Smooth muscle cell (in vitro differentiated cells): ENCODE results near the gene ATXN2. TPM values are rescaled to one million over a fixed set of nuclear protein-coding genes. Genes with fewer than 3 reads are reported as not detected.
"Not testable (repeated sequence)": the region's sequence is repeated elsewhere in the genome, so short reads cannot be mapped to it uniquely, and the experiment has no call there.

Experiments used
- DNase-seq: peaks from one replicate; lab custom pipeline; 2025; ENCODE audit not compliant: unreplicated experiment; lab: John Stamatoyannopoulos, UW
- H2AFZ ChIP-seq: fragments of 200-600 bp; sonication (generic); 2 replicates; pipeline ENCODE4 v1.6.0; 2016; ENCODE audit warnings: antibody characterized with exemption, low read depth, mild to moderate bottlenecking
- H3F3A ChIP-seq: fragments of 200-600 bp; sonication (generic); 2 replicates; pipeline ENCODE4 v1.6.0; 2017; ENCODE audit warnings: antibody characterized with exemption, low read depth
- H3K27ac ChIP-seq: fragments of 200-600 bp; sonication (generic); 2 replicates; pipeline ENCODE4 v1.5.1; 2016; ENCODE audit warnings: low read depth, mild to moderate bottlenecking
- H3K27me3 ChIP-seq: fragments of 200-600 bp; sonication (generic); 2 replicates; pipeline ENCODE4 v1.6.1; 2016; ENCODE audit warnings: low read depth, mild to moderate bottlenecking
- H3K36me3 ChIP-seq: fragments of 200-600 bp; sonication (generic); 2 replicates; pipeline ENCODE4 v1.5.1; 2016; ENCODE audit warnings: low read depth
- H3K4me1 ChIP-seq: fragments of 200-600 bp; sonication (generic); 2 replicates; pipeline ENCODE4 v1.5.1; 2016; ENCODE audit warnings: low read depth
- H3K4me2 ChIP-seq: fragments of 200-600 bp; sonication (generic); 2 replicates; pipeline ENCODE4 v1.6.0; 2016; ENCODE audit warnings: mild to moderate bottlenecking
- H3K4me3 ChIP-seq: fragments of 200-600 bp; sonication (generic); 2 replicates; pipeline ENCODE4 v1.5.1; 2016; ENCODE audit warnings: mild to moderate bottlenecking
- H3K79me2 ChIP-seq: fragments of 200-600 bp; sonication (generic); 2 replicates; pipeline ENCODE4 v1.6.0; 2016; ENCODE audit warnings: low read depth, mild to moderate bottlenecking
- H3K9ac ChIP-seq: fragments of 200-600 bp; sonication (generic); 2 replicates; pipeline ENCODE4 v1.6.0; 2016; ENCODE audit warnings: low read depth
- H3K9me3 ChIP-seq: fragments of 200-600 bp; sonication (generic); replicated peaks from 2 replicates; pipeline ENCODE4 v1.5.1; 2016; ENCODE audit warnings: low read depth
- H4K20me1 ChIP-seq: fragments of 200-600 bp; sonication (generic); 2 replicates; pipeline ENCODE4 v1.6.0; 2016; ENCODE audit warnings: low read depth
- CTCF ChIP-seq: fragments of 200-600 bp; sonication (generic); IDR thresholded peaks from 2 replicates; pipeline ENCODE4 v1.5.1; 2017; ENCODE audit warnings: borderline replicate concordance, mild to moderate bottlenecking, antibody characterized with exemption; ENCODE audit not compliant: insufficient read depth, poor library complexity, severe bottlenecking
- WGBS: methylation state at CpG from one replicate; pipeline ENCODE4 v1.1.7; 2016; ENCODE audit warnings: low lambda C conversion rate; 5-methylcytosine and 5-hydroxymethylcytosine counted together
- polyA plus RNA-seq: library from polyadenylated mRNA; unstranded; fragments of >200 nt; fragmentation: Nextera tagmentation; extraction: Ambion mirVana; gene quantifications from 2 replicates; pipeline ENCODE4 v1.2.1, GENCODE V29; 2016
- total RNA-seq: library from RNA; depleted of rRNA; stranded (reverse); fragments of >200 nt; gene quantifications from 2 replicates; pipeline ENCODE4 v1.2.3, GENCODE V29; 2014

Gene ATXN2
- total and polyA plus RNA-seq, 2 experiments from 2014 or later, result 29.3 to 39.6 TPM

- Histone ChIP-seq H3K27ac (no peak overlapping the region), H3K9ac (no peak overlapping the region), H3K36me3 (no peaks in the 10 kb centered on the region), H3K4me3 (no peak overlapping the region), H3K27me3 (no peaks in the 10 kb centered on the region), H4K20me1 (no peaks in the 10 kb centered on the region), H2AFZ (no peak overlapping the region), H3K4me2 (no peak overlapping the region), H3K4me1 (no peaks in the 10 kb centered on the region), H3K9me3 (no peaks in the 10 kb centered on the region), H3F3A (no peaks in the 10 kb centered on the region), H3K79me2 (no peaks in the 10 kb centered on the region)
- no peak for DNase-seq
- 91% methylated on average over 6 of the region's 6 CpGs for WGBS
- TF ChIP-seq CTCF, result no peak
Measured at GRCh38 chr12:111626230-111626629, 27.1 kb upstream of the ATXN2 start.

- Histone ChIP-seq H3K27me3 (no peaks in the 10 kb centered on the region), H3K27ac (no peak overlapping the region), H3K79me2 (no peaks in the 10 kb centered on the region), H3K9ac (no peak overlapping the region), H3K36me3 (no peaks in the 10 kb centered on the region), H3K9me3 (no peaks in the 10 kb centered on the region), H4K20me1 (no peaks in the 10 kb centered on the region), H3F3A (no peaks in the 10 kb centered on the region), H2AFZ (no peak overlapping the region), H3K4me1 (no peaks in the 10 kb centered on the region), H3K4me3 (no peak overlapping the region), H3K4me2 (no peak overlapping the region)
- no peak for DNase-seq
- 84% methylated on average over 8 of the region's 8 CpGs for WGBS
- no peak for TF ChIP-seq CTCF
Measured at GRCh38 chr12:111624540-111624939, 25.4 kb upstream of the ATXN2 start.

- not testable (repeated sequence) for H3K4me3 ChIP-seq, H3K79me2 ChIP-seq, H2AFZ ChIP-seq, H3K27me3 ChIP-seq, DNase-seq, H3K9ac ChIP-seq, H4K20me1 ChIP-seq, H3K27ac ChIP-seq, H3K9me3 ChIP-seq, H3K4me2 ChIP-seq, H3K36me3 ChIP-seq, H3K4me1 ChIP-seq, H3F3A ChIP-seq
- 94% methylated on average over 10 of the region's 10 CpGs for WGBS
Measured at GRCh38 chr12:111617841-111618240, 18.7 kb upstream of the ATXN2 start.

- Histone ChIP-seq H3F3A (no peaks in the 10 kb centered on the region), H3K9ac (no peak overlapping the region), H4K20me1 (no peaks in the 10 kb centered on the region), H3K79me2 (no peaks in the 10 kb centered on the region), H3K27ac (no peak overlapping the region), H3K9me3 (no peaks in the 10 kb centered on the region), H3K4me2 (no peak overlapping the region), H3K4me1 (no peaks in the 10 kb centered on the region), H3K4me3 (no peak overlapping the region), H3K27me3 (no peaks in the 10 kb centered on the region), H3K36me3 (no peaks in the 10 kb centered on the region), H2AFZ (no peak overlapping the region)
- 70% methylated on average over 7 of the region's 7 CpGs for WGBS
- DNase-seq, result no peak
- TF ChIP-seq CTCF, result no peak
Measured at GRCh38 chr12:111616177-111616623, 17.1 kb upstream of the ATXN2 start.
